ENCODE measurements around the gene SLC25A19.

Gene SLC25A19

GRCh38 chr17:75232786-75233185 is 56.4 kb downstream of the SLC25A19 start:
- Histone ChIP-seq H3K36me3 (replicated peaks) (peaks cover 69% of the 10 kb centered on the region), H3K27me3 (replicated peaks) (no peaks in the 10 kb centered on the region), H3K27ac (no peak overlapping the region), H3K4me3 (ENCODE audit: low read depth, low read length) (no peak overlapping the region)
- TF ChIP-seq, protein P1, sequence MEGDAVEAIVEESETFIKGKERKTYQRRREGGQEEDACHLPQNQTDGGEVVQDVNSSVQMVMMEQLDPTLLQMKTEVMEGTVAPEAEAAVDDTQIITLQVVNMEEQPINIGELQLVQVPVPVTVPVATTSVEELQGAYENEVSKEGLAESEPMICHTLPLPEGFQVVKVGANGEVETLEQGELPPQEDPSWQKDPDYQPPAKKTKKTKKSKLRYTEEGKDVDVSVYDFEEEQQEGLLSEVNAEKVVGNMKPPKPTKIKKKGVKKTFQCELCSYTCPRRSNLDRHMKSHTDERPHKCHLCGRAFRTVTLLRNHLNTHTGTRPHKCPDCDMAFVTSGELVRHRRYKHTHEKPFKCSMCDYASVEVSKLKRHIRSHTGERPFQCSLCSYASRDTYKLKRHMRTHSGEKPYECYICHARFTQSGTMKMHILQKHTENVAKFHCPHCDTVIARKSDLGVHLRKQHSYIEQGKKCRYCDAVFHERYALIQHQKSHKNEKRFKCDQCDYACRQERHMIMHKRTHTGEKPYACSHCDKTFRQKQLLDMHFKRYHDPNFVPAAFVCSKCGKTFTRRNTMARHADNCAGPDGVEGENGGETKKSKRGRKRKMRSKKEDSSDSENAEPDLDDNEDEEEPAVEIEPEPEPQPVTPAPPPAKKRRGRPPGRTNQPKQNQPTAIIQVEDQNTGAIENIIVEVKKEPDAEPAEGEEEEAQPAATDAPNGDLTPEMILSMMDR (IDR thresholded peaks at IDR 0.05; ENCODE audit: low read depth, low read length, missing control alignments): no peak
- no peak for DNase-seq
- in situ Hi-C loops (cut with HindIII; ENCODE audit: low pct_ligation_motif_present, low sequenced_read_pairs): no loop called here

- TF ChIP-seq, protein P1 (IDR thresholded peaks at IDR 0.05; ENCODE audit: low read depth, low read length, missing control alignments): no peak
- DNase-seq: no peak
- no peak overlapping the region for H3K27ac ChIP-seq
- in situ Hi-C loops (cut with HindIII; ENCODE audit: low pct_ligation_motif_present, low sequenced_read_pairs): no loop called here
- no peak overlapping the region for H3K4me3 ChIP-seq (ENCODE audit: low read depth, low read length)
- no peaks in the 10 kb centered on the region for H3K27me3 ChIP-seq (replicated peaks)
- peaks cover 63% of the 10 kb centered on the region for H3K36me3 ChIP-seq (replicated peaks)
Observed at GRCh38 chr17:75231741-75232464, 57.3 kb downstream of the SLC25A19 start.

- no peak for DNase-seq
- Histone ChIP-seq H3K4me3 (ENCODE audit: low read depth, low read length) (no peak overlapping the region), H3K27ac (no peak overlapping the region), H3K36me3 (replicated peaks) (peaks cover 62% of the 10 kb centered on the region), H3K27me3 (replicated peaks) (no peaks in the 10 kb centered on the region)
- in situ Hi-C loops (cut with HindIII; ENCODE audit: low pct_ligation_motif_present, low sequenced_read_pairs): no loop called here
- TF ChIP-seq, protein P1 (IDR thresholded peaks at IDR 0.05; ENCODE audit: low read depth, low read length, missing control alignments): no peak
Observed at GRCh38 chr17:75231071-75231470, 58.2 kb downstream of the SLC25A19 start.

- in situ Hi-C loops (cut with HindIII; ENCODE audit: low pct_ligation_motif_present, low sequenced_read_pairs): no loop called here
- Histone ChIP-seq H3K27ac (no peak overlapping the region), H3K27me3 (replicated peaks) (no peaks in the 10 kb centered on the region), H3K36me3 (replicated peaks) (peaks cover 57% of the 10 kb centered on the region), H3K4me3 (ENCODE audit: low read depth, low read length) (no peak overlapping the region)
- TF ChIP-seq, protein P1 (IDR thresholded peaks at IDR 0.05; ENCODE audit: low read depth, low read length, missing control alignments): no peak
- no peak for DNase-seq
Observed at GRCh38 chr17:75228847-75229246, 60.4 kb downstream of the SLC25A19 start.

DNA sequence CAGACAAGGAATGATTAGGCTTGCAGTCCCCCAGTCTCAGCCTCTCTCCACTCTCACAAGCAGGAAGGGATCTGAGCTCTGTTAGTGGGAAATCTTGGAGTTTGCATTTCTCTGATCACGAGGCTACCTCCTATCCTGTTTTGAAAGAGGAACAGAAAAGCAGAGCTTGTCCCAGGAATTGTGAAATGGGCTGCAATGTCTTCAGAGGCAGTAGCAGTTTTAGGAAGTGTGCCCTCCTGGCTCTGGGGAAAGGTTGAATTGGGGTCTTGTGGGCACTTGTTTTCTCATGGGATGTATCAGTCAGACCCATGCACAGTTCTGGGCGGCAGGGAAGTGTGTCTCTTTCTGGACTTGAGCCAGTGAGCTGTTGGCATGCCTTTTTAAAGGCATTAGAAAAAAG is 60.9 kb downstream of the SLC25A19 start:
- H3K36me3 ChIP-seq (replicated peaks): peaks cover 55% of the 10 kb centered on the region
- H3K27ac ChIP-seq: no peak overlapping the region
- TF ChIP-seq, protein P1 (IDR thresholded peaks at IDR 0.05; ENCODE audit: low read depth, low read length, missing control alignments): no peak
- H3K4me3 ChIP-seq (ENCODE audit: low read depth, low read length): no peak overlapping the region
- no peak for DNase-seq
- in situ Hi-C loops (cut with HindIII; ENCODE audit: low pct_ligation_motif_present, low sequenced_read_pairs): no loop called here
- H3K27me3 ChIP-seq (replicated peaks): no peaks in the 10 kb centered on the region

DNA sequence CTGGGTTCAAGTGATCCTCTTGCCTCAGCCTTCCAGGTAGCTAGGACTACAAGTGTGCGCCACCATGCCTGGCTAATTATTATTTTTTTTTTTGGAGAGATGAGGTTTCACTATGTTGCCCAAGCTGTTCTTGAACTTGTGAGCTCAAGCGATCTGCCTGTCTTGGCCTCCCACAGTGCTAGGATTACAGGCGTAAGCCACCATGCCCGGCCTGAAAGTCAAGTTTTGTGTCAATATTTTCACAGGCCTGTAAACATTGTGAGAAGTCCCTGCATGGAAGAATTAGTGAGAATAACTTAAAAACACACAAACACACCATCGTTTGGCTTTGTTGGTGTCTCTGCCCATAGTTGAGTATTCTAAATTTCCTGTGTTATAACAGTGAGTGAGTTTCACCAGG is 61.5 kb downstream of the SLC25A19 start:
- in situ Hi-C loops (cut with HindIII; ENCODE audit: low pct_ligation_motif_present, low sequenced_read_pairs): no loop called here
- H3K27ac ChIP-seq: no peak overlapping the region
- no peak overlapping the region for H3K4me3 ChIP-seq (ENCODE audit: low read depth, low read length)
- TF ChIP-seq, protein P1 (IDR thresholded peaks at IDR 0.05; ENCODE audit: low read depth, low read length, missing control alignments): no peak
- no peaks in the 10 kb centered on the region for H3K27me3 ChIP-seq (replicated peaks)
- DNase-seq: no peak
- peaks cover 56% of the 10 kb centered on the region for H3K36me3 ChIP-seq (replicated peaks)
